Mesendoderm (in vitro differentiated cells): Measurements from ENCODE around the gene SLC17A1.

ENCODE experiments used
- DNase-seq: peaks from one replicate; pipeline ENCODE4 v3.0.0; 2013
- H2AK5ac ChIP-seq: 2 replicates; pipeline ENCODE4 v1.6.1; 2013; ENCODE audit warnings: low read length, inconsistent platforms
- H2BK120ac ChIP-seq: 2 replicates; pipeline ENCODE4 v1.6.1; 2013; ENCODE audit warnings: low read depth, mild to moderate bottlenecking, low read length, moderate library complexity, mixed read lengths
- H2BK15ac ChIP-seq: replicated peaks from 2 replicates; pipeline ENCODE4 v1.6.1; 2013; ENCODE audit warnings: low read depth, mild to moderate bottlenecking, moderate library complexity
- H2BK5ac ChIP-seq: 2 replicates; pipeline ENCODE4 v1.6.1; 2013; ENCODE audit warnings: low read length, inconsistent platforms
- H3K18ac ChIP-seq: 2 replicates; pipeline ENCODE4 v1.6.1; 2013; ENCODE audit warnings: mild to moderate bottlenecking, low read length, mixed read lengths
- H3K23ac ChIP-seq: one replicate; pipeline ENCODE4 v1.6.1; 2013; ENCODE audit warnings: low read length
- H3K27ac ChIP-seq: 2 replicates; pipeline ENCODE4 v1.5.1; 2013; ENCODE audit warnings: low read depth, mild to moderate bottlenecking, inconsistent platforms, low read length, moderate library complexity
- H3K27me3 ChIP-seq: 2 replicates; pipeline ENCODE4 v1.6.1; 2013; ENCODE audit warnings: low read length, control low read depth, mild to moderate bottlenecking, inconsistent platforms; ENCODE audit not compliant: insufficient read depth, poor library complexity
- H3K36me3 ChIP-seq: 2 replicates; pipeline ENCODE4 v1.6.1; 2013; ENCODE audit warnings: low read length, inconsistent platforms; ENCODE audit not compliant: control insufficient read depth, insufficient read depth
- H3K4ac ChIP-seq: one replicate; pipeline ENCODE4 v1.6.1; 2013; ENCODE audit warnings: low read depth, mild to moderate bottlenecking, low read length, moderate library complexity
- H3K4me1 ChIP-seq: 2 replicates; pipeline ENCODE4 v1.6.1; 2013; ENCODE audit warnings: low read depth, low read length, inconsistent platforms; ENCODE audit not compliant: control insufficient read depth
- H3K4me2 ChIP-seq: 2 replicates; pipeline ENCODE4 v1.6.1; 2013; ENCODE audit warnings: low read length
- H3K4me3 ChIP-seq: 2 replicates; pipeline ENCODE4 v1.5.1; 2013; ENCODE audit warnings: mild to moderate bottlenecking, low read length
- H3K56ac ChIP-seq: one replicate; pipeline ENCODE4 v1.6.1; 2013; ENCODE audit warnings: low read length
- H3K79me1 ChIP-seq: 2 replicates; pipeline ENCODE4 v1.6.1; 2013; ENCODE audit warnings: low read length, inconsistent platforms
- H3K79me2 ChIP-seq: 2 replicates; pipeline ENCODE4 v1.6.1; 2013; ENCODE audit warnings: mild to moderate bottlenecking, low read length; ENCODE audit not compliant: control insufficient read depth, insufficient read depth
- H3K9ac ChIP-seq: 2 replicates; pipeline ENCODE4 v1.6.1; 2013; ENCODE audit warnings: low read length, inconsistent platforms
- H4K5ac ChIP-seq: one replicate; pipeline ENCODE4 v1.6.1; 2013; ENCODE audit warnings: low read length
- H4K8ac ChIP-seq: one replicate; pipeline ENCODE4 v1.6.1; 2013; ENCODE audit warnings: low read depth, mild to moderate bottlenecking, control low read depth, low read length, moderate library complexity
- WGBS: extraction: QIAGEN DNeasy Blood & Tissue Kit; methylation state at CpG from one replicate; pipeline ENCODE4 v1.1.7; 2013; ENCODE audit warnings: low lambda C conversion rate, missing lambda C conversion rate; ENCODE audit not compliant: insufficient coverage; ENCODE audit errors: extremely low coverage; 5-methylcytosine and 5-hydroxymethylcytosine counted together

Gene SLC17A1

GRCh38 chr6:25801436-25801835 lies 30.4 kb downstream of the SLC17A1 start:
- no peak overlapping the region for H3K4ac ChIP-seq
- H3K4me1 ChIP-seq: no peaks in the 10 kb centered on the region
- no peak overlapping the region for H3K23ac ChIP-seq
- H3K18ac ChIP-seq: no peak overlapping the region
- no peak overlapping the region for H2AK5ac ChIP-seq
- no peaks in the 10 kb centered on the region for H3K79me1 ChIP-seq
- no peak overlapping the region for H3K4me3 ChIP-seq
- no peak overlapping the region for H4K8ac ChIP-seq
- H3K36me3 ChIP-seq: no peaks in the 10 kb centered on the region
- no peaks in the 10 kb centered on the region for H3K27me3 ChIP-seq
- no CpG with 5 or more reads among the region's 4 CpGs for WGBS
- no peak overlapping the region for H3K9ac ChIP-seq
- no peak overlapping the region for H2BK120ac ChIP-seq
- H3K79me2 ChIP-seq: no peaks in the 10 kb centered on the region
- H4K5ac ChIP-seq: no peak overlapping the region
- H3K27ac ChIP-seq: no peak overlapping the region
- DNase-seq: no peak
- H3K4me2 ChIP-seq: no peak overlapping the region
- no peak overlapping the region for H2BK15ac ChIP-seq
- no peak overlapping the region for H2BK5ac ChIP-seq
- H3K56ac ChIP-seq: no peak overlapping the region

DNA sequence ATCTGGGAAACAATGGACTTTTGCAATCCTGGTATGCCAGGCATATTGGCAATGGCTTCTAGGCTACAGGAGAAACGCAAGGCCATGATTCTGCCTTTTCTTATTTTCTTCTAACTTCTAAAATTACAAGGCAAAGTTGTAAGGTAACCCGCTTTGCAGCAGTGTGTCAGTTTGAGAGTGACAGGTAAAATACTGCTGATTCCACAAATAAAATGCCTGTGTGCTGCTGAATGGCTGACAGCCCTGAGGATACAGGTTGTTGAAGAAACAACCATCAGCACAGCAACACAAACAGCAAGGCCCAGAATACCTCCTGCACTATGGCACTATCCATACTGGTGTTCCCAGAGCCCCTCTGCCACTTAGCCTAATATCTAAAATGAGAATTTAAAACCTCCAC lies 37.1 kb downstream of the SLC17A1 start:
- Histone ChIP-seq H3K36me3 (no peaks in the 10 kb centered on the region), H2BK5ac (no peak overlapping the region), H3K56ac (no peak overlapping the region), H4K8ac (no peak overlapping the region), H3K23ac (no peak overlapping the region), H2BK15ac (no peak overlapping the region), H3K4ac (no peak overlapping the region), H3K4me1 (no peaks in the 10 kb centered on the region), H3K79me1 (no peaks in the 10 kb centered on the region), H3K27me3 (no peaks in the 10 kb centered on the region), H3K9ac (no peak overlapping the region), H2AK5ac (no peak overlapping the region), H3K4me3 (no peak overlapping the region), H2BK120ac (no peak overlapping the region), H3K4me2 (no peak overlapping the region), H4K5ac (no peak overlapping the region), H3K27ac (no peak overlapping the region), H3K18ac (no peak overlapping the region), H3K79me2 (no peaks in the 10 kb centered on the region)
- DNase-seq: no peak
- WGBS: no CpG with 5 or more reads among the region's 2 CpGs

DNA sequence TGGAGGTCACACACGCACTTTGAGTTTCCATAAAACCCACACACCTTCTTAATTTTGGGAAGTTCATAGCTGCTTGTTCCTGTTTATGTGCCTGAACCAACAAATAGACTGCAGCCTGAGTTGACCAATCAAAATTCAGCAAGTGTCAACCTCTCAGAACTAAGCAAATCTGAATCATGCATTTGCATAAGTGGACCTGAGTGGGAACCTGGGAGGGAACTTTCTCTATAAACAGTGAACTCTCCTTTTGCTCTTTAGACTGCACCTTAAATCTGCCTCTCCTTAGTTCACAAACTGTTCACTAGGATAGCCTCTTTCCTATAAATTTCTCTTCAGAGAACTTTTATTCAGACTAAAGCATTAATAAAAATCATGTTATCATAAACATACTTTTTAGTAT lies 37.9 kb downstream of the SLC17A1 start:
- Histone ChIP-seq H2BK15ac (no peak overlapping the region), H4K5ac (no peak overlapping the region), H3K4ac (no peak overlapping the region), H3K4me1 (no peaks in the 10 kb centered on the region), H4K8ac (no peak overlapping the region), H2AK5ac (no peak overlapping the region), H3K79me1 (no peaks in the 10 kb centered on the region), H3K56ac (no peak overlapping the region), H3K27me3 (no peaks in the 10 kb centered on the region), H2BK5ac (no peak overlapping the region), H3K23ac (no peak overlapping the region), H3K79me2 (no peaks in the 10 kb centered on the region), H3K4me2 (no peak overlapping the region), H3K4me3 (no peak overlapping the region), H3K18ac (no peak overlapping the region), H3K36me3 (no peaks in the 10 kb centered on the region), H3K27ac (no peak overlapping the region), H3K9ac (no peak overlapping the region), H2BK120ac (no peak overlapping the region)
- no CpG with 5 or more reads among the region's 1 CpG for WGBS
- no peak for DNase-seq

DNA sequence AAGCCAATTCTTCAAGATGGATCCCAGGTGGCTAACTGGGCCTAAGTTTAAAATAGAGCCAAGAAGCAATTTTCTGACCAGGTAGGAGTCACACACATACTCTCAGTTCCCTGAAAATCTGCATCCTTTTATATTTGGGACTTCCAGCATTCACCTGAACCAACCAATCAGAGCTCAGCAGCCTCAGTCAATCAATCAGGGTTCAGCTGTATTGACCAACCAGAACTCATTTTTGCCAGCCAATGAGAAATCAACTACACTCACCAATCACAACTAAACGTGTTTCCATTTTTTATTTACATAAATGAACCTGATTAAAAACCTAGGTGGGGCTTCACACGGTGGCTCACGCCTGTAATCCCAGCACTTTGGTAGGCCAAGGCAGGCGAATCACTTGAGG lies 39.8 kb downstream of the SLC17A1 start:
- H2BK15ac ChIP-seq: no peak overlapping the region
- H2BK120ac ChIP-seq: no peak overlapping the region
- H3K27me3 ChIP-seq: no peaks in the 10 kb centered on the region
- H2AK5ac ChIP-seq: no peak overlapping the region
- H3K79me1 ChIP-seq: no peaks in the 10 kb centered on the region
- no peak overlapping the region for H3K27ac ChIP-seq
- no peaks in the 10 kb centered on the region for H3K4me1 ChIP-seq
- no peak overlapping the region for H3K4me3 ChIP-seq
- H3K79me2 ChIP-seq: no peaks in the 10 kb centered on the region
- no peak overlapping the region for H3K9ac ChIP-seq
- H3K18ac ChIP-seq: no peak overlapping the region
- no peaks in the 10 kb centered on the region for H3K36me3 ChIP-seq
- H4K8ac ChIP-seq: no peak overlapping the region
- H3K23ac ChIP-seq: no peak overlapping the region
- no peak for DNase-seq
- H4K5ac ChIP-seq: no peak overlapping the region
- no peak overlapping the region for H3K4ac ChIP-seq
- no peak overlapping the region for H3K56ac ChIP-seq
- no peak overlapping the region for H3K4me2 ChIP-seq
- no CpG with 5 or more reads among the region's 4 CpGs for WGBS
- no peak overlapping the region for H2BK5ac ChIP-seq

GRCh38 chr6:25789475-25789874 lies 42.4 kb downstream of the SLC17A1 start:
- Histone ChIP-seq H4K5ac (no peak overlapping the region), H3K79me2 (no peaks in the 10 kb centered on the region), H3K4me1 (no peaks in the 10 kb centered on the region), H3K4me2 (no peak overlapping the region), H4K8ac (no peak overlapping the region), H3K9ac (no peak overlapping the region), H3K4ac (no peak overlapping the region), H3K27me3 (no peaks in the 10 kb centered on the region), H2BK5ac (no peak overlapping the region), H3K36me3 (no peaks in the 10 kb centered on the region), H2BK15ac (no peak overlapping the region), H3K23ac (no peak overlapping the region), H3K27ac (no peak overlapping the region), H3K79me1 (no peaks in the 10 kb centered on the region), H2BK120ac (no peak overlapping the region), H3K4me3 (no peak overlapping the region), H3K18ac (no peak overlapping the region), H2AK5ac (no peak overlapping the region), H3K56ac (no peak overlapping the region)
- no peak for DNase-seq
- no CpG with 5 or more reads among the region's 2 CpGs for WGBS

DNA sequence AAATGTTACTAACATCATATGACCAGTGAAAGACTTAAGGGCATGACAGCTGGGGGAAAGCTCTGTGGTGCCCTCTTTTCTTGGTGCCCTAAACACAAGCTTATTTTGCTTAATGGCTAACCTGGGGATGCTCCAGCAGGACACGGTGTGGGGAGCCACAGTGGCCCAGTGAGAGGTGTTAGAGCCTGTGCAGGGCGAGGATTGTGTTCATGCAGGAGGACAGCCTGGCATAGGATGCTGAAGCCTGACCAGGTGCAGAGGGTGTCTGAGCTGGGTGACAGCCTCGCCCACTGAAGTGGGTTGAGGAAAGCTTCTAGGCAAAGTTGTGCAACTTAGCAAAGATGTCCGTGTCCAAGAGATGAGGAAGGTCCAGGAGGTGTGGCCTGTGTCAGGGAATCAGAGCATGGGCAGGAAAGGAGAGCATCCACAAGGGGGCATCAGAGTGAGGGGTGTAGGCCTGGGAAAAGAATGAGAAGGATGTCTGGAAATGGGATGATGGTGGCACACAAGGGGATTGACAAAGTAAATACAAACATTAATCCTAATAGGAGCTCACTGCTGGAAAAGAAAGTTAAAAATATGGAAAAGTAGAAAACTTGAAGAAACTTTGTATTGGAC lies 43.4 kb downstream of the SLC17A1 start:
- DNase-seq: peak; percentile 74
- H3K27me3 ChIP-seq: no peaks in the 10 kb centered on the region
- WGBS: no CpG with 5 or more reads among the region's 4 CpGs

More for the DNA sequence above, 43.4 kb downstream of the SLC17A1 start:
- Histone ChIP-seq H3K23ac (no peak overlapping the region), H4K8ac (no peak overlapping the region), H3K18ac (no peak overlapping the region), H4K5ac (no peak overlapping the region), H2AK5ac (no peak overlapping the region), H3K56ac (no peak overlapping the region), H3K4me2 (no peak overlapping the region), H3K36me3 (no peaks in the 10 kb centered on the region), H2BK5ac (no peak overlapping the region), H3K4me1 (no peaks in the 10 kb centered on the region), H3K4ac (no peak overlapping the region), H3K4me3 (no peak overlapping the region), H3K27ac (no peak overlapping the region), H2BK120ac (no peak overlapping the region), H3K9ac (no peak overlapping the region), H3K79me2 (no peaks in the 10 kb centered on the region), H2BK15ac (no peak overlapping the region), H3K79me1 (no peaks in the 10 kb centered on the region)
